Loucy (cell line): Measurements from ENCODE around the gene TKT.

Experiments used
- H2AFZ ChIP-seq: fragments of 200-600 bp; sonication (generic); 2 replicates; pipeline ENCODE4 v1.6.0; 2016; ENCODE audit warnings: antibody characterized with exemption, mild to moderate bottlenecking, low read length, moderate library complexity
- H3F3A ChIP-seq: fragments of 200-600 bp; 2 replicates; pipeline ENCODE4 v1.6.0; 2016; ENCODE audit warnings: antibody characterized with exemption, low read depth, mild to moderate bottlenecking
- H3K27me3 ChIP-seq: fragments of 200-600 bp; sonication (generic); 2 replicates; pipeline ENCODE4 v1.6.1; 2014; ENCODE audit warnings: low read length, mild to moderate bottlenecking; ENCODE audit not compliant: insufficient read depth, poor library complexity, severe bottlenecking
- H3K36me3 ChIP-seq: fragments of 200-600 bp; sonication (generic); 2 replicates; pipeline ENCODE4 v1.6.1; 2016; ENCODE audit warnings: low read length; ENCODE audit not compliant: insufficient read depth
- H3K4me1 ChIP-seq: fragments of 200-600 bp; sonication (generic); 2 replicates; pipeline ENCODE4 v1.5.1; 2014; ENCODE audit warnings: low read length, mild to moderate bottlenecking; ENCODE audit not compliant: insufficient read depth, poor library complexity, severe bottlenecking
- H3K4me2 ChIP-seq: fragments of 200-600 bp; sonication (generic); 2 replicates; pipeline ENCODE4 v1.6.0; 2014; ENCODE audit warnings: antibody characterized with exemption, low read length, low read depth, mild to moderate bottlenecking; ENCODE audit not compliant: poor library complexity, severe bottlenecking
- H3K4me3 ChIP-seq: fragments of 200-600 bp; sonication (generic); 2 replicates; pipeline ENCODE4 v1.5.1; 2014; ENCODE audit warnings: low read length, mild to moderate bottlenecking, mixed read lengths; ENCODE audit not compliant: poor library complexity, severe bottlenecking
- H3K79me2 ChIP-seq: fragments of 200-600 bp; sonication (generic); 2 replicates; pipeline ENCODE4 v1.6.1; 2014; ENCODE audit warnings: low read length; ENCODE audit not compliant: insufficient read depth
- H3K9ac ChIP-seq: fragments of 200-600 bp; sonication (generic); 2 replicates; pipeline ENCODE4 v1.6.0; 2014; ENCODE audit warnings: mild to moderate bottlenecking, low read depth, low read length, moderate library complexity; ENCODE audit not compliant: poor library complexity, severe bottlenecking
- H3K9me2 ChIP-seq: fragments of 200-600 bp; sonication (generic); replicated peaks from 2 replicates; pipeline ENCODE4 v1.6.1; 2016; ENCODE audit warnings: low read depth, low read length, mixed read lengths
- H3K9me3 ChIP-seq: fragments of 200-600 bp; sonication (generic); 2 replicates; pipeline ENCODE4 v1.6.1; 2014; ENCODE audit warnings: mild to moderate bottlenecking, antibody characterized with exemption, low read length, low read depth; ENCODE audit not compliant: insufficient read depth
- H4K20me1 ChIP-seq: fragments of 200-600 bp; sonication (generic); 2 replicates; pipeline ENCODE4 v1.6.0; 2014; ENCODE audit warnings: antibody characterized with exemption, low read length, mild to moderate bottlenecking; ENCODE audit not compliant: insufficient read depth, poor library complexity, severe bottlenecking
- CTCF ChIP-seq: fragments of 200-600 bp; sonication (generic); conservative IDR thresholded peaks from 2 replicates; pipeline ENCODE4 v1.5.1; 2014; ENCODE audit warnings: mild to moderate bottlenecking, antibody characterized with exemption, low read length
- EZH2phosphoT487 ChIP-seq: fragments of 200-600 bp; IDR thresholded peaks from 2 replicates; pipeline ENCODE4 v1.6.1; 2018; ENCODE audit warnings: antibody characterized with exemption, mild to moderate bottlenecking, moderate library complexity, borderline replicate concordance

The TKT gene

GRCh38 chr3:53261712-53262111 is 5.9 kb upstream of the TKT start:
- H2AFZ ChIP-seq = no peak overlapping the region
- H3F3A ChIP-seq = no peaks in the 10 kb centered on the region
- H3K36me3 ChIP-seq = no peaks in the 10 kb centered on the region
- H3K27me3 ChIP-seq = no peaks in the 10 kb centered on the region
- no peak for TF ChIP-seq CTCF
- H3K4me2 ChIP-seq = no peak overlapping the region
- H3K4me1 ChIP-seq = no peaks in the 10 kb centered on the region
- H4K20me1 ChIP-seq = no peaks in the 10 kb centered on the region
- H3K4me3 ChIP-seq = no peak overlapping the region
- no peaks in the 10 kb centered on the region for H3K79me2 ChIP-seq
- H3K9ac ChIP-seq = no peak overlapping the region
- no peaks in the 10 kb centered on the region for H3K9me3 ChIP-seq
- no peaks in the 10 kb centered on the region for H3K9me2 ChIP-seq

- no peak overlapping the region for H3K4me3 ChIP-seq
- H3K79me2 ChIP-seq = peaks cover 4% of the 10 kb centered on the region; the same call in 1 of the 2 replicates
- TF ChIP-seq EZH2phosphoT487 (no peak), CTCF (no peak)
- no peaks in the 10 kb centered on the region for H3K27me3 ChIP-seq
- H3F3A ChIP-seq = no peaks in the 10 kb centered on the region
- no peaks in the 10 kb centered on the region for H3K4me1 ChIP-seq
- no peaks in the 10 kb centered on the region for H3K9me2 ChIP-seq
- peaks cover under 1% of the 10 kb centered on the region for H4K20me1 ChIP-seq
- H3K9ac ChIP-seq = no peak overlapping the region
- H3K9me3 ChIP-seq = no peaks in the 10 kb centered on the region
- H3K4me2 ChIP-seq = no peak overlapping the region
- H2AFZ ChIP-seq = no peak overlapping the region
- H3K36me3 ChIP-seq = no peaks in the 10 kb centered on the region
Observed at GRCh38 chr3:53260286-53260785, 4.5 kb upstream of the TKT start.

GRCh38 chr3:53259427-53260259 is 3.8 kb upstream of the TKT start:
- H3K9ac ChIP-seq = no peak overlapping the region
- H4K20me1 ChIP-seq = peaks cover 8% of the 10 kb centered on the region
- no peaks in the 10 kb centered on the region for H3K9me3 ChIP-seq
- H3K79me2 ChIP-seq = peaks cover 11% of the 10 kb centered on the region
- no peak overlapping the region for H2AFZ ChIP-seq
- H3K4me1 ChIP-seq = peaks cover 2% of the 10 kb centered on the region
- H3F3A ChIP-seq = no peaks in the 10 kb centered on the region
- H3K36me3 ChIP-seq = no peaks in the 10 kb centered on the region
- no peak overlapping the region for H3K4me2 ChIP-seq
- TF ChIP-seq EZH2phosphoT487 (no peak), CTCF (no peak)
- H3K9me2 ChIP-seq = no peaks in the 10 kb centered on the region
- H3K4me3 ChIP-seq = no peak overlapping the region
- H3K27me3 ChIP-seq = no peaks in the 10 kb centered on the region
